Neural cell (in vitro differentiated cells): Measurements from ENCODE around the gene STRBP. TPM values are rescaled to one million over a fixed set of nuclear protein-coding genes. Genes with fewer than 3 reads are reported as not detected.

Experiments used
- H2AFZ ChIP-seq: fragments of 200-600, 300-800 bp; sonication (generic), shearing (Covaris generic); 2 replicates; pipeline ENCODE4 v1.6.0; 2014; ENCODE audit warnings: low read depth, mild to moderate bottlenecking, antibody characterized with exemption, low read length, moderate library complexity
- H3F3A ChIP-seq: fragments of 200-600 bp; shearing (Covaris generic); 2 replicates; pipeline ENCODE4 v1.6.1; 2016; ENCODE audit warnings: mild to moderate bottlenecking, moderate library complexity, mixed read lengths, antibody characterized with exemption, low read length; ENCODE audit not compliant: insufficient read depth, poor library complexity, severe bottlenecking
- H3K27ac ChIP-seq: fragments of 200-600, 300-800 bp; sonication (generic), shearing (Covaris generic); 2 replicates; pipeline ENCODE4 v1.5.1; 2014; ENCODE audit warnings: mild to moderate bottlenecking, low read length, moderate library complexity
- H3K27me3 ChIP-seq: fragments of 300-800, 200-600 bp; sonication (generic), shearing (Covaris generic); 2 replicates; pipeline ENCODE4 v1.6.0; 2014; ENCODE audit warnings: mild to moderate bottlenecking, low read depth, low read length, moderate library complexity; ENCODE audit not compliant: insufficient read depth
- H3K36me3 ChIP-seq: fragments of 300-800, 200-600 bp; sonication (generic), shearing (Covaris generic); 2 replicates; pipeline ENCODE4 v1.5.1; 2014; ENCODE audit warnings: mild to moderate bottlenecking, antibody characterized with exemption, low read length, moderate library complexity; ENCODE audit not compliant: insufficient read depth
- H3K4me2 ChIP-seq: fragments of 300-800, 200-600 bp; sonication (generic), shearing (Covaris generic); 2 replicates; pipeline ENCODE4 v1.6.0; 2014; ENCODE audit warnings: mild to moderate bottlenecking, low read length
- H3K4me3 ChIP-seq: fragments of 300-800, 200-600 bp; sonication (generic), shearing (Covaris generic); 2 replicates; pipeline ENCODE4 v1.5.1; 2014; ENCODE audit warnings: mild to moderate bottlenecking, low read length, moderate library complexity
- H3K79me2 ChIP-seq: fragments of 200-600 bp; shearing (Covaris generic); replicated peaks from 2 replicates; pipeline ENCODE4 v1.6.0; 2014; ENCODE audit warnings: mild to moderate bottlenecking, low read length, moderate library complexity; ENCODE audit not compliant: insufficient read depth
- H3K9ac ChIP-seq: fragments of 300-800, 200-600 bp; sonication (generic), shearing (Covaris generic); 2 replicates; pipeline ENCODE4 v1.6.1; 2016; ENCODE audit warnings: mild to moderate bottlenecking, low read length, mixed read lengths
- H3K9me2 ChIP-seq: fragments of 200-600 bp; shearing (Covaris generic); 2 replicates; pipeline ENCODE4 v1.6.1; 2016; ENCODE audit warnings: mild to moderate bottlenecking, low read length, mixed read lengths; ENCODE audit not compliant: insufficient read depth
- H3K9me3 ChIP-seq: fragments of 200-600, 300-800 bp; sonication (generic), shearing (Covaris generic); 2 replicates; pipeline ENCODE4 v1.6.1; 2016; ENCODE audit warnings: mild to moderate bottlenecking, mixed run types, low read length, moderate library complexity, mixed read lengths
- H4K20me1 ChIP-seq: fragments of 200-600 bp; shearing (Covaris generic); 2 replicates; pipeline ENCODE4 v1.6.1; 2016; ENCODE audit warnings: mild to moderate bottlenecking, mixed run types; ENCODE audit not compliant: insufficient read depth
- CTCF ChIP-seq: fragments of 450-650 bp; IDR thresholded peaks from 2 replicates; pipeline ENCODE4 v1.5.1; 2014; ENCODE audit warnings: antibody characterized with exemption, mild to moderate bottlenecking, moderate library complexity; ENCODE audit not compliant: poor library complexity, severe bottlenecking
- EP300 ChIP-seq: fragments of 450-650 bp; conservative IDR thresholded peaks from 2 replicates; pipeline ENCODE4 v1.6.1; 2014; ENCODE audit warnings: antibody characterized with exemption, mild to moderate bottlenecking, moderate library complexity; ENCODE audit not compliant: poor library complexity, severe bottlenecking
- EZH2 ChIP-seq: fragments of 200-600, 300-800 bp; shearing (Covaris generic), sonication (generic); IDR thresholded peaks from 2 replicates; pipeline ENCODE4 v1.6.1; 2014; ENCODE audit warnings: antibody characterized with exemption, low read length, borderline replicate concordance, mild to moderate bottlenecking; ENCODE audit not compliant: insufficient read depth, poor library complexity, severe bottlenecking
- RAD21 ChIP-seq: fragments of 450-650 bp; conservative IDR thresholded peaks from 2 replicates; pipeline ENCODE4 v1.6.1; 2014; ENCODE audit warnings: antibody characterized with exemption, mild to moderate bottlenecking, moderate library complexity
- REST ChIP-seq: IDR thresholded peaks from 2 replicates; pipeline ENCODE4 v1.6.1; 2012; ENCODE audit warnings: borderline replicate concordance
- SMC3 ChIP-seq: fragments of 450-650 bp; conservative IDR thresholded peaks from 2 replicates; pipeline ENCODE4 v1.6.1; 2014; ENCODE audit warnings: antibody characterized with exemption, mild to moderate bottlenecking, moderate library complexity; ENCODE audit not compliant: poor library complexity
- polyA plus RNA-seq: library from polyadenylated mRNA; depleted of rRNA; stranded (reverse); fragments of >200 nt; gene quantifications from 2 replicates; pipeline ENCODE4 v1.2.3, GENCODE V29; 2014

Gene STRBP
- polyA plus RNA-seq, 1 donor from 2014 or later: 64.6 TPM

GRCh38 chr9:123084256-123084655 lies 184.1 kb downstream of the STRBP start:
- Histone ChIP-seq H3F3A (no peaks in the 10 kb centered on the region), H3K36me3 (no peaks in the 10 kb centered on the region), H4K20me1 (no peaks in the 10 kb centered on the region), H2AFZ (no peak overlapping the region), H3K9me2 (no peaks in the 10 kb centered on the region), H3K27me3 (no peaks in the 10 kb centered on the region), H3K27ac (no peak overlapping the region), H3K4me2 (no peak overlapping the region), H3K79me2 (no peaks in the 10 kb centered on the region), H3K9ac (no peak overlapping the region), H3K4me3 (no peak overlapping the region), H3K9me3 (no peaks in the 10 kb centered on the region)
- TF ChIP-seq RAD21 (no peak), REST (no peak), EZH2 (no peak), SMC3 (no peak)

GRCh38 chr9:123083680-123084079 lies 184.7 kb downstream of the STRBP start:
- TF ChIP-seq EP300 (no peak), REST (no peak), CTCF (no peak)
- H3K27ac ChIP-seq: no peak overlapping the region

More at GRCh38 chr9:123083680-123084079, 184.7 kb downstream of the STRBP start:
- no peaks in the 10 kb centered on the region for H3K27me3 ChIP-seq
- no peaks in the 10 kb centered on the region for H3K36me3 ChIP-seq
- no peaks in the 10 kb centered on the region for H3K9me2 ChIP-seq
- no peak overlapping the region for H3K9ac ChIP-seq
- no peaks in the 10 kb centered on the region for H4K20me1 ChIP-seq
- H3K4me3 ChIP-seq: no peak overlapping the region
- H3K4me2 ChIP-seq: no peak overlapping the region
- H3K9me3 ChIP-seq: no peaks in the 10 kb centered on the region
- H3F3A ChIP-seq: no peaks in the 10 kb centered on the region
- no peak overlapping the region for H2AFZ ChIP-seq
- no peaks in the 10 kb centered on the region for H3K79me2 ChIP-seq
